Measurements from ENCODE around the gene FGF11.
A peak's percentile ranks its signal among the peaks of the same experiment; 100 is the strongest.
"Not testable (repeated sequence)": the region's sequence is repeated elsewhere in the genome, so short reads cannot be mapped to it uniquely, and the experiment has no call there.

Gene FGF11

DNA sequence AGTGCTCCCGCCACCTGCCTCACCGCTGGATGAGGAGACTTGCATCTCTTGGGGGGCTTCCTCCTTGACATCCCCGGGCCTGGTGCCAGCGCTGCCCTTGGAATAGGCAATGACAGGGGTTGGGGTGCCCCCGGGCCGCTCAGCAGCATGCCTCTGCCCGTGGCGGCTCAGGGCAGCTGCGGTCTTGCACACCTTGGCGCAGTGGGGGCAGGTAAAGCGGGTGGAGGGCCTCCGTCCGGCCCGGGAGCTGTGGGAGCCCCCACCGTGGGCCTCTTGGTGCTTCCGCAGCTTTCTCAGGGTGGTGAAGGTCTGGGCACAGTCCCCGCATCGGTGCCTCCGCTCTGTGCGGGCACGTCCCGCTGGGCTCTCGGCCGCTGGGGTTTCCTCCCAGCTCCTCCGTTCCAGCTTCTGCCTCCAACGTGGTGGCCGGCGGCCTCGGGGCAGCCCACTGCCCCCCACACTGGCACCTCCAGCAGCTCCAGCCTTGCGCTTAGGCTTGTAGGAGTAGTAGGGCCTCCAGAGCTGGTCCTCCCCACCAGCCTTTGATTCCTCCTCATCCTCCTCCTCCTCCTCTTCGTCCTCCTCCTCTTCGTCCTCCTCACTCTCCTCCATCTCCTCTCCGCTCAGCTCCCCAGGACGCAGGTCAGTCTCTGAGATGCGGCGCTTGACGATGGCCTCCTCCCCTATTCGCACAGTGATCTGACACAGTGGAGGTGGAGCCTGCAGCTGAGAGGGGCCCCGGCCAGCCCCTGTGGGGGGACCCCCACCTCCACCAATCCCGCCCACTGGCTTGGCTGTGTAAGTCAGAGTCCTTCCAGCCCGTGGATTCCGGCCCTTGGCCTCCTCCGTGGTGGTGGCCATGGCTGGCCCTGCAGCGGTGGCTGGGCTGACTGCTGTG, 23.4 kb downstream of the FGF11 start:
- DNase-seq (ENCODE audit: low spot score) = no peak

DNA sequence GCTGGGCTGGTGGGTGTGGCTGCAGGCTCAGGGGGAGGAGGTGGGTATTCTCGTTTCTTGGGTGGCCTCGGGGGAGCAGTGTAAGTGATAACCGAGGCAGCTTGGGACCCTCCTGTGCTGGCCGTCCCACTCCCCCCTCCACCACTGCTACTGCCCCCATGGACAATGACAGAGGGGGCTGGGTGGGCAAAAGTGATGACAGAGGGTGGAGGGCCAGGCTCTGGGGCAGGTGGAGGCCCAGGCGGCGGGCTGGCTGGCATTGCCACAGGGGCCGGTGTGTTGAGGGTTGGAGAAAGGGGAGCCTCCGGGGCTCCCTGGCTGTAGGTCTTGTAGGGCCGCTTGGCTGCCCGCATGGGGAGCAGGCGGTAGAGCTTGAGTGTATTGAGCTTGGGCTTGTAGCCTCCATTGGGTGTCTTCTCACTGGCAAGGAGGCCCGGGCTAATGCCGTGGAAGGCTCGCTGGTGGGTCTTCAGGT, 24.1 kb downstream of the FGF11 start:
- no peak for DNase-seq (ENCODE audit: low spot score)

DNA sequence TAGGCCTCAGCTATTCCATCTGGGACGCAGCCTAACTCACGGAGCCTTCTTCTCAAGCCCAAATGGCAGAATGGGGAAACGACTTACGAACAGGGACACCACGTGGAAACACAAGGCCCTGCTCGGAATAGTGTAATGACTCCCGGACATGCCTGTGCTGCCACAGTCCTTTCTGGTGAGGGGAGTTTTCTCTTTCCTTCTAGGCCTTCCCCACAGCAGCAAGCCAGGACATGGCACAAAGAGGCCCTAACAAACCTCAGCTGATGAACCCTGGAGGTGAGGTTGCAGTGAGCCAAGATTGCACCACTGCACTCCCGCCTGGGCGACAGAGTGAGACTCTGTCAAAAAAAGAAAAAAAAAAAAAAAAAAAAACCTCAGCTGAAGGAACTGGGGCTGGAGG, 24.8 kb downstream of the FGF11 start:
- no peak for DNase-seq (ENCODE audit: low spot score)

DNA sequence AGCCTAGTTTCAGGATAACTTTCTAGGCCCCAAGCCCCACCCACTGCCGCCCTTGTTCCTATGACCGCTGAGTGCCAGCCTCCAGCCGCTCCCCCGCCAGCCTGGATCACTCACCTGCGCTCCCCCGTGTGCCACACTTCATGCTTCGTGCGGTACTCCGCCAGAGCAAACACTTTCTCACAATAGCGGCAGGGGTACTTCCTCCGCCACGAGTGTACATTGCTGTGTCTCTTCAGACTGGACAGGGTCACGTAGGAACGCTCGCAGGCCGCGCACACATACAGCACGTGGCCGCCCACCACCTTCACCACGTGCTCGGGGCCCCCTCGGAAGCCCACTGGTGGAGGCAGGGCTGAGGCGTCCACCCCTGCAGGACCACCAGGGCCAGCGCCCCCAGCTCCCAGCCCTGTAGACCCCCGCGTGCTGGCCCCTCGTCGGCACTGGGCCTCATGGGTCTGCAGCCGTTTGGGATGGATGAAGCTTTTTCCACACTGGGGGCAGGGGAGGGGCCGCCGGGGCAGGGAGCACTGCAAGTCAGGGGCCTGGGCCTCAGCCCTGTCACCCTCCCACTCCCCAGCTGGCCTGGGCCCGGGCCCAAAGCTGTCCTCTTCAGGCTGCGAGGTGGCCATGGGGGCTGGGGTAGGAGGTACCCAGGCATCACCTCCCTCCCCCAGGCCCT, 26.4 kb downstream of the FGF11 start:
- DNase-seq (ENCODE audit: low spot score) = no peak

DNA sequence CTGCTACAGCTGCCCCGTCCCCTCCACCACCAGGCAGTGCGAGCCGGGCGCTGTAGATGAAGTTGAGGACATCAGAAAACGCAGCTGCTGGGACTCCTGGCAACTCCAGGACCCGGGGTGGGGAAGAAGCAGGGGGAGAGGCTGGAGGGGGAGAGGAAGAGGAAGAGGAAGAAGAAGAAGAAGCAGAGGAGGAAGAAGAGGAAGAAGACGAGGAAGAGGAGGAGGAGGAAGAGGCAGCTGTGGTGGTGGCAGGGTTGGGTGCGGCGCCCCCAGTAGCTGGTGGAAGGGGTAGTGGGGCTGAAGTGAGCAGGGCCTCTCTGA, 27.0 kb downstream of the FGF11 start:
- no peak for DNase-seq (ENCODE audit: low spot score)

DNA sequence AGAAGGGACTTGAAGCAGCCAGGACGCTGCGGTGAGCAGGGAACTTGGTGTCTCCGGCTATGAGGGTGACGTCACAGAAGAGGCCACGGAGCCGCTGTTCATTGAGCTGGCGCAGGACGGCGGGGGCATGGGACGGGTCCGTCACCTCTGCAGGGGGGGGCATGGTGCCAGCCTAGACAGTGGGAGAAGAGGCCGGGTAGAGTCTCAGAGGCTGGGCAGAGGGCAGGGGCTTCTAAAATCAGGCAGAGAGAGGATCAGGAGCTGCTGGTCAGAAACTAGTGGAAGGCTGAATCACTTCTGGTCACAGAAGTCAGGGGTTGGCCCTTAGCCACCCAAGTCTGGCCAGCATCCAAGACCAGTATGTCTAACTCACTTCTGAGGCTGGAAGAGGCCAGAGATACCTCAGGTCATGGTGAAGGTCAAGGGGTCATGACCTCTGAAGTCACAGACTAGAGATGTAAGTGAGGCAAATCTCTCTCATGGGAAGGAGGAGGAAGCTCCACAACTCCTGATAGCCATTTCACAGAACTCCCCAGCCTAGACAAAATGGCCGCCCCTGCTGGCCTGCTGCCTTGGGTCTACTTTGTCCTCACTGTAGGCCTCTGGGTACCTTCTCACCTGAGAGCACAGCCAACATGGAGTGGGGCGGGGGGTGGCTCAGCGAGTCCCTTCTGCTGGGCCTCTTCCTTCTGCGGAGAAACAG, 27.5 kb downstream of the FGF11 start:
- peak; percentile 58 for DNase-seq (ENCODE audit: low spot score)

DNA sequence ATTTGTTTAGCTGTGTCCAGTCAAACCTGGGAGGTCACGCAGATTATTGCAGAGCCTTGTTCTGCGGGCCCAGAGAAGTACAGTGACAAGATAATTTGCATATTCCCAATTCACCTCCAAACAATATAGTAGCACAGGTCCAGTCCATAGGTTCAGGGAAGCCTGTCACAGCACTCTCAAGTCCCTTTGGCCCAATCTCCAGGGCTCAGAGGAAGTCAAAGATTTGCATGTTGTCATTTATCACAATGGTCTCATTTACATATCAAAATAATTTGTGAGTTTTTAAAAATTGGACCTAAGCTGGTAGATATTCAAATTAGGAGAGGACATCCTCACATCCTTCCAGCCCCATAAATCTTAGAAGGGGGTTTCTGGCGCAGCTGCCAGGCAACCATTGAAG, 28.2 kb downstream of the FGF11 start:
- no peak for DNase-seq (ENCODE audit: low spot score)

DNA sequence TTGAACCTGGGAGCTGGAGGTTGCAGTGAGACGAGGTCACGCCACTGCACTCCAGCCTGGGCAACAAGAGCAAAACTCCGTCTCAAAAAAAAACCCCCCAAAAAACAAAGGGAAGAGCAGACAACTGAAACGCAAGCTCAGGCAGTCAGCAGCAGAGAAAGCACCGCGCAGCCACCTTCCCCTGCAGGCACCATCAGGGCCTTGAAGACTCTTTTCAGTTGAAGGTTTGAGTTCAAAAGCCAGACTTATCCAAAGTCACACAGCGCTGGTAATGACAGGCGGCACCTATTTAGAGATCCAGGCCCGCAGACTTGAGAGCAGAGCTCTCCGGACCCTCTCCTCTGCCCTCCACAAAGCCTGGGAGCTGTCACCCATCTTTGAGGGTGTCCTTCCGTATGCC, 29.0 kb downstream of the FGF11 start:
- DNase-seq (ENCODE audit: low spot score) = no peak

DNA sequence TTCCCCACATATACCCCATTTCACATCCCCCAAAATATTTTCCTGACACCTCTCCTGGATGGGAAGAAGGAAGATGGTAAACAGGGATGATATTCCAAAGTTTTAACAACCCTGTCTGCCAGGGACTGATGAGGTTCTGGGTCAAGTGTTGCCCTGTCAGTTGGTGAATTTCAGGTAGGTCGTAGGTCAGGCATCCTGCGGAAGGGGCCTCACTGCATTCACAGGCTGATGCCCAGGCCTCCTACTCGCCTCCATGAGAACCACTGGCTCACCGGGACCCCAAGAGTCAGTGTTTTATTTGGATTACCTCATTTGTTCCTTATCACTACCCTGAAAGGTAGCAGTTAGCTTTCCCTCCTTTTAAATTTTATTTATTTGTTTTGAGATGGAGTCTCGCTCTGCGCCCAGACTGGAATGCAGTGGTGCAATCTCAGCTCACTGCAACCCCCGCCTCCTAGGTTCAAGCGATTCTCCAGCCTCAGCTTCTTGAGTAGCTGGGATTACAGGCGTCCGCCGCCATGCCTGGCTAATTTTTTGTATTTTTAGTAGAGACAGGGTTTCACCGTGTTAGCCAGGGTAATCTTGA, 29.6 kb downstream of the FGF11 start:
- no peak for DNase-seq (ENCODE audit: low spot score)

DNA sequence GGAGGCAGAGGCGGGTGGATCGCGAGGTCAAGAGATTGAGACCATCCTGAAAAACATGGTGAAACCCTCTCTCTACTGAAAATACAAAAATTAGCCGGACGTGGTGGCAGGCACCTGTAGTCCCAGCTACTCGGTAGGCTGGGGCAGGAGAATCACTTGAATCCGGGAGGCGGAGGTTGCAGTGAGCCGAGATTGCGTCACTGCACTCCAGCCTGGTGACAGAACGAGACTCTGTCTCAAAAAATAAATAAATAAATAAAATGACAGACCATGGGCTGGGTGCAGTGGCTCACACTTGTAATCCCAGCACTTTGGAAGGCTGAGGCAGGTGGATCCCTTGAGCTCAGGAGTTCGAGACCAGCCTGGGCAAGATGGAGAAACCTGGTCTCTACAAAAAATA, 30.5 kb downstream of the FGF11 start:
- DNase-seq (ENCODE audit: low spot score) = not testable (repeated sequence)

DNA sequence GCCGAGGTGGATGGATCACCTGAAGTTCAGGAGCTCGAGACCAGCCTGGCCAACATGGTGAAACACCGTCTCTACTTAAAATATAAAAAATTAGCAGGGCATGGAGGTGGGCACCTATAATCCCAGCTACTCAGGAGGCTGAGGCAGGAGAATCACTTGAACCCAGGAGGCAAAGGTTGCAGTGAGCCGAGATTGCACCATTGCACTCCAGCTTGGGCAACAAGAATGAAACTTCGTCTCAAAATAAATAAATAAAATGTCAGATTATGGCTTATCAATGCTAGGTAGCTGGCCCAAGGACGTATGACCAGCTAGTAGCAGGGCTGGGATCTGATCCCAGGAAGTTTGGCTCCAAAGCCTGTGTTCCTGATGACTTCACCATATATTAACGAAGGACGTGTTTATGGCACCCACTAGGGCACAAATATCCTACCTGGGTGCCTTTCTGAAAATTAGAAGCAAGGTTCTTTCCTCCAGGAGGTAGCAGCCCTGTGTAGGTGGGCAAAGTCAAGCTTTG, 31.2 kb downstream of the FGF11 start:
- not testable (repeated sequence) for DNase-seq (ENCODE audit: low spot score)

DNA sequence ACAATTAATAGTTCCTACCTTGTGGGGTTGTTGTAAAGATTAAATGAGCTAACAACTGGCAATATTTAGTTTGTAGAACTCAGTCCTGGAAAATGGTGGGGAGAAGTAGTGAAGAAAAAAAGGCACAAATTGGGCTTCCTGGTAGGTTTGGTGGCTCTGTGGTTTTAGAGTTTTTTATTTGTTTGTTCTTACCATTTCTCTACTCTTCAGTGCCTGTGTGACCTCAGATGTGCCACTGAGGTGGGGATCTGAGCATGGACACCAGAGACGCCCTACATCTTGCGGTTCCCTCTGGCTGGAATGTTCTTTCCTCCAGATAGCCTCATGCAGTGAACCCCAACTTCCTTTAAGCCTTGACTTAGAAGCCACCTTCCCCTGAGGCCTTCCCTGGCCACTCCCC, 32.4 kb downstream of the FGF11 start:
- no peak for DNase-seq (ENCODE audit: low spot score)

DNA sequence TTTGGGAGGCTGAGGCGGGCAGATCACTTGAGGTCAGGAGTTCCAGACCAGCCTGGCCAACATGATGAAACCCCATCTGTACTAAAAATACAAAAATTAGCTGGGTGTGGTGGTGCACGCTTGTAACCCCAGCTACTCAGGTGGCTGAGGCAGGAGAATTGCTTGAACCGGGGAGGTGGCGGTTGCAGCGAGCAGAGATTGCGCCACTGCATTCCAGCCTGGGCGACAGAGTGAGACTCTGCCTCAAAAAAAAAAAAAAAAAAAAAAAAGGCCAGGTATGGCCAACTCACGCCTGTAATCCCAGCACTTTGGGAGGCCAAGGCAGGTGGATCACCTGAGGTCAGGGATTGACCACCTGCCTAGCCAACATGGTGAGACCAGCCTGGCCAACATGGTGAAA, 35.5 kb downstream of the FGF11 start:
- DNase-seq (ENCODE audit: low spot score) = not testable (repeated sequence)

DNA sequence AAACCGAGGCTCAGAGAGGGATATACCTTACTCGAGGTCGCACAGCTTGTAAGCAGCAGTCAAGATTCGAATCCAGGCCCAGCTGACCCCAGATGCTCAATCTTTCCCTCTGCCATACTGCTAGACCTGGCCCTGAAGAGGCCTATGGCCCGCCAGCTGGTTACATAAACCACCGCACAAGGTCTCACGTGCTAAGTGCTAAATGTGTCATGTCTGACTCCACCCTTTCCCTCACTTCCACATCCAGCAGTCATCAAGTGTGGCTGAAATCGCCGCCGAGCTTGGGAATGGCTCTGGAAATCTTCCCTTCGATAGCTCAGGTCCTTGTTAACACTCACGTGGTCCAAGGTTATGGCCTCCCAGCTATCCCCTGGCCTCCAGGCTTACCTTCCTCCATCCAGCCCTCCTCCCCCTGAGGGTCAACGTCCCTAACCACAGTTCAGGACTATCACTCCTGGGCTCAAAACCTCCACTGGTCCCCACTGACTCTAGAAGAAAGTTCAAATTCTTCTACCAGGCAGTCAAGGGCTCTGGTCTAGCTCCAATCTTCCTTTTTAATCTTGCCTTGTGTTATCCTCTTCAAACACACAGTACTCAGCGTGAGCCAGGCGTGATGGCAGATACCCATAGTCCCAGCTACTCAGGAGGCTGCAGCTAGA, 36.6 kb downstream of the FGF11 start:
- DNase-seq (ENCODE audit: low spot score) = peak; percentile 82

DNA sequence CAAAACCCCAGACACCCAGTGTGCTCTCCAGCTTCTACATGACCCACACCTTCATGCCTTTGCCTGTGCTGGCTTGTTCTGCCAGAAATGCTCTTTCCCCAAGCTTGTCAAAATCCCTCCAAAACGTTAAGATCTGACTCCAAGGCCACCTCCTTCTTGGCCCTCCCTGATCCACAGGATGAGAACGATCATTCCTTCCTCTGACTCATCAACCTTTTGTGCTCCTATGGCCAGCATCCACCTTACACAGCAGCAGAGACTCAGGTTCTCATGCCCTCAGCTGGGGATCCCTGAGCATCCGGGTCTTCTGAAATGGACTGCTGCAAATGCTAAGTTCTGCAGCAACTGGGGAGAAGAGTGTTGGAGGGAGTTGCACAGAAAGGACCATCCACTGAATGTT, 37.2 kb downstream of the FGF11 start:
- DNase-seq (ENCODE audit: low spot score) = no peak

DNA sequence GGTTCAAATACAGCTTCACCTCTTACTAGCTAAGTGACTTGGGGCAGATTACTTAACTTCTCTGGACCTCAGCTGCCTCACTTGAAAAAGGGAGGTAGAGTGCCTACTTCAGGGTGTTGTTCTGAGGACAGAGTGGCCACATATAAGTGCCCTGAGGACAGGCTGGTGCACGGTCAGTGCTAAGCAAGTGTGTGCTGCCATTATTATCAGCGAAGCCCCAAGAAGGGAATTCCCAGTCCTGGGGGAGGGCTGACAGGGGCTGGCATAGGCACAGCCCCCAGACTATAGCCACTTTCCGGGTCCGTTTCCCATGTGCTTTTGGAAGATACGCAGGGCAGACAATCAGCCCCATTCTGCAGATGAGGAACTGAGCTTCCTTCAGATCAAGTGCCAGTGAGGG, 37.6 kb downstream of the FGF11 start:
- DNase-seq (ENCODE audit: low spot score) = no peak

DNA sequence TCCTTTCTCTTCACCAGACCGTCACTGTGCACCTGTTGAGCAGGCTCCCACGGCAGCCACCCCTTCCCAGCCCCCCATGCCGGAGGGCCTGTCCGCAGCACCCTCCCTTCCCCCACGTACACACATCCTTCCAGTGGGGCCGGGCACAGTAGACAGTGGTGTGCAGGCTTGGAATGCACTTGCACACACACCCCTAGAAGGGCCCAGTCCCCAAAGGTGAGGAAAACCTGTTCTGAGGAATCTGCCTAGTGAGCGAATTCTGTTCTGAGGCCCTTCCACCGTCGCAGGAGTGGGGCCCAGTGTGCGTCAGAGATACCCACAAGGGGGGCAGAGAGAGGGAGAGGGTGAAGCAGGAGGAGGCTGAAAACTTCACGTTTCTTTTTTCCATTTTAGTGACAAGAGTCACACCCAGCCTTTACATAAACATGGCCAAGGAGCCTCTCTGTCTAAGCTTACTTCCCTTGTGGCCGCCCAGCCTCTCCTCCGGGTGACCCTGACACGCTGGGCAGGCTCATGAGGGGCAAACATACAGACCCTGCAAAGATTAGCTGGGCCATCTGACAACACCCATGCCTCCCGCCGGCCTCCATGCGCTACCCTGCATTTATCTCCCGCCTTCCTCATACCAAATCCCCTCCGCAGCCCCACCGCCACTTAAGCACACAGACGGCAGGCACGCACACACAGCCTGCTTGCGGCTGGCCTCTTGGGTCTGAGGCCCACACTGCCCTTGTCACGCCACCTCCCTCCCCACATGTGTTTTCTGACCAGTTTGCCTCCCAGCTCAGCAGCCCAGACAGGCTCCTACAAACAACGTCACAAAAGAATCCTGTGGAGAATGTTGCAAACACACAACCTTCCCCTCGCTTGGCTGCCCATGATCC, 38.3 kb downstream of the FGF11 start:
- DNase-seq (ENCODE audit: low spot score) = peak; percentile 87

DNA sequence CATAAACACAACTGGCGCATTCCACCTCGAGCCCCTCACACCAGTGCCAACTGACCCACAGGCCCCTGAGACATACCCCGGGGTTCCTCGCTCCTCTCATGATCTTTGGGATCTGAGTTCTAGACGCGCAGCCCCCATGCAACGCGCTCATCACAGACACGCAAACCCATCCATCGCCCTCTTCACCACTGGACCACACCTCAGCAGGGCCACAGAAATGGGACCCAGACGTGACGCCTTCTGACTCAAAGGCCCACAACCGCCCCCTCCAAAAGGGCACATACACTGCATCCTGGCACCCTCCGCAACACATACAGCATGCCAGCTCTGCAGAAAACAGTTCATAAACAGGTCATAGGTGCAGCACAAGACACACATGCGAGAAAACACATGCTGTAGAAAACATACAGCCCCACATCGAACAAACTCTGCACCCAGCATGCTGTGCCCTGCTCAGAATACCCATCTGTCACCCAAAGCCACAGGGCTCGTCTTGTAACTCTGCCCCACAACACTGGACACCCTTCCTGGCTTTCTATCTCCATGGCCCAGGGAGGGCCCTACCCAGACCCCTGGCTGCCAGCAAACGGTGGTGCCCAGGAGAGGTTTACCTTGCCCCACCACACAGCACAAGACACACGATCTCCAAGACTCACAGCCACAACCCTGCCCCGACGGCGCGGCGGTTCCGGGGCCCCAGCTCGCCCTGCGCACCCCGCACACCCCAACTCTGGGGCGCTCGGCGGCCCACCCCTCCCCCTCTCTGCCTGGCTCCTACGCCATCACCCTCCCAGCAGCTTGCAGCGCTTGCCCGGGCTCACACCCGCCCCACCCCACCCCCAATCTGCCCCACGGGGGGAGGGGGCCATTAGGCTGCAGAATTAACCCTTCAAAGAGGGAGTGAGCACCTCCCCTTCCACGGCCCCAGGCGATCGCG, 39.2 kb downstream of the FGF11 start:
- DNase-seq (ENCODE audit: low spot score) = peak; percentile 62

DNA sequence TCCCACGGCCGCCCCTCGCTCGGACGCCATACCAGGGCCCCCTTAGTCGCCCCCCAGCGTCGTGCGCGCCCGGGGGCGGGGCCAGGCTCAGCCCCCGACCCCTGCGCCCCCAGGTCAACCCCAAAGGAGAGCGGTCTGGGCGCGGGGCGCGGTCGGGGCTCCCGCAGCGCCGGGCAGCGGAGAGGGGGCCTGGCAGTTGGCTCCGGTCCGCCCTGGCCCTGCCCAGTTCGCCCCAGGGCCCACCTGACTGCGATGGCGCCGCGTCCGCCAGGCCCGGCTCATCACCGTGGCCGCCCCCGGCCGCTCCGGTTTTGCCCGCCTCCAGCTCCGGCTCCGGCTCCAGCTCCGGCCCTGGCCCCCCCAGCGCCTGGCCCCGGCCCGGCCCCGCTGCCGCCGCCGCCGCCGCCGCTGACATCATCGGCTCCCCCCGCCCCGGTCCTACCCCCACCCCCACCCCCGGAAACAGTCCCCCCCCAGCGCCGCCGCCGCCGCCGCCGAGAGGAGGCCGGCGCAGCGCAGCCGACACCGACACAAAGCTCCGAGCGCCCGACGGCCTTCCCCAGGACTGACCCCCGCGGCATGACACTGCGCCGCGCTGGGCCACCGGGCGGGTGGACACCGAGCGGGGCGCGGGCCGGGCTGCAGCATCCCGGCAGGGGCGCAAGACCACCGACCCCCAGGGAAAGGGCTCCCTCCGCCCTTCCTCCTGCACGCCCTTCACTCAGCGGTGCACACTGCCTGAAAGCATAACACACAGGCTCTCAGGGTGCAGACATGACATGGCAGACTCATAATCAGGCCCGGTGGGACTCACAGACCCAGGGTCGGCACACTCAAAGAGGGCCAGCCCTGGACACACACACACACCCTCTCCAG, 40.1 kb downstream of the FGF11 start, which contains the start of gene ZBTB4:
ZBTB4 (minus strand) TSS at position 419 of the 876 bp plus-strand sequence. CDS start 12,830 bp downstream, outside the sequence.
- DNase-seq (ENCODE audit: low spot score) = peak; percentile 84
